ENCODE data around the gene ARID3B.
"Not testable (repeated sequence)": the region's sequence is repeated elsewhere in the genome, so short reads cannot be mapped to it uniquely, and the experiment has no call there.

ARID3B gene

DNA sequence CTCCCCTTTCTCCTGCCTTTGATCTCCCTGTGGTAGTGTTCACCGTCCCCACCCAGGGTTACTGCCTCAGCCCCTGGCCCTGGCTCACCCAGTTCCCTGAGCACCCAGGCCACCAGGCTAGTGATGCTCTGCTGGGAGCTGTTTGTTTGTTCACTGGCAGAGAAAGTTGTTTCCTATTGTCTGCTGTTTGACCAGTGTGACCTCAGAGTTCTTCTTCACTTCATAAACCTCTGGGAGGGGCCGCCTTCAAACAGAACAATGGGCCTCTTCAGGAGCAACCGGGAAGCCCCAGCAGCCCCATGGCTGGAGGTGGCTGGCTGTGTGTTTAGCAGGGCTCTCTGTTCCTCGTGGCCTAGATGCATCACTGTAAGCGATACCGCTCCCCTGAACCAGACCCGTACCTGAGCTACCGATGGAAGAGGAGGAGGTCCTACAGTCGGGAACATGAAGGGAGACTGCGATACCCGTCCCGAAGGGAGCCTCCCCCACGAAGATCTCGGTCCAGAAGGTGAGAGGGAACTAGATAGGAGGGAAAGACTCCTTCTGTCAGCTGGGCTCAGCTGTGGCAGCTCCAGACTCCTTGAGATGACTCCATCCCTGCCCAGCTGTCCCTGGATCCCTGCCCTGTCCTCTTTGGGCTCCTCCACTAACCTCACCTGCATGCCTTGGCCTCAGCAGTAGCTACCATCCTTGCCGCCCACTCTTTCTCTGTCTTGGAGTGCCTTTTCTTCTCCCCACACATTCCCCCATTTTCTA, 78.0 kb downstream of the ARID3B start:
- no peak for DNase-seq (ENCODE audit: low read depth in 2 of 3, low spot score in 1 of 3)

DNA sequence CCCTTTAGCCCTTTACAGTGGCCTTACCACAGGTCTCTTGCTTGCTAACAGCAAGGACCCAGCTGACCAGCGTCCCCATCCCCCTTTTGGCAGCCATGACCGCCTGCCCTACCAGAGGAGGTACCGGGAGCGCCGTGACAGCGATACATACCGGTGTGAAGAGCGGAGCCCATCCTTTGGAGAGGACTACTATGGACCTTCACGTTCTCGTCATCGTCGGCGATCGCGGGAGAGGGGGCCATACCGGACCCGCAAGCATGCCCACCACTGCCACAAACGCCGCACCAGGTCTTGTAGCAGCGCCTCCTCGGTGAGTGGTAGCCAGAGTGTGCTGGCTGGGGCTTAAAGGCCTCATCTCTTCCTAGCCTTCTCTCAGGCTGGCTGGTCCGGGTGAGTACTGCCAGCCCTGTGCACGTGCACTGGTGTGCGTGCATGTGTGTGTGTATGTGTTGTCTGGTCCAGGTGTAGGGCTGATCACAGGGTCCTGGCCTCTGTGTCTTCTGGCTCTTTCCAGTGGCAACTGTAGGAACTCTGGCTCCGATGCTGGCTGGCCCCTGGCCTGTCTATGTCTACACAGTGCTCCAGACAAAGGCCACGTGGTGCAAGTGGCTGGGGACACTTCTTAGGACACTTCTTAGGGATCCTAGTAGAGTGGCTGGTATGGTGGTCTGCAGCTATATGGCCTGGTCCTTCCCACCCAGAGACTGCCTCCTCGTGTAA, 79.1 kb downstream of the ARID3B start:
- no peak for DNase-seq (ENCODE audit: low read depth in 2 of 3, low spot score in 1 of 3)

DNA sequence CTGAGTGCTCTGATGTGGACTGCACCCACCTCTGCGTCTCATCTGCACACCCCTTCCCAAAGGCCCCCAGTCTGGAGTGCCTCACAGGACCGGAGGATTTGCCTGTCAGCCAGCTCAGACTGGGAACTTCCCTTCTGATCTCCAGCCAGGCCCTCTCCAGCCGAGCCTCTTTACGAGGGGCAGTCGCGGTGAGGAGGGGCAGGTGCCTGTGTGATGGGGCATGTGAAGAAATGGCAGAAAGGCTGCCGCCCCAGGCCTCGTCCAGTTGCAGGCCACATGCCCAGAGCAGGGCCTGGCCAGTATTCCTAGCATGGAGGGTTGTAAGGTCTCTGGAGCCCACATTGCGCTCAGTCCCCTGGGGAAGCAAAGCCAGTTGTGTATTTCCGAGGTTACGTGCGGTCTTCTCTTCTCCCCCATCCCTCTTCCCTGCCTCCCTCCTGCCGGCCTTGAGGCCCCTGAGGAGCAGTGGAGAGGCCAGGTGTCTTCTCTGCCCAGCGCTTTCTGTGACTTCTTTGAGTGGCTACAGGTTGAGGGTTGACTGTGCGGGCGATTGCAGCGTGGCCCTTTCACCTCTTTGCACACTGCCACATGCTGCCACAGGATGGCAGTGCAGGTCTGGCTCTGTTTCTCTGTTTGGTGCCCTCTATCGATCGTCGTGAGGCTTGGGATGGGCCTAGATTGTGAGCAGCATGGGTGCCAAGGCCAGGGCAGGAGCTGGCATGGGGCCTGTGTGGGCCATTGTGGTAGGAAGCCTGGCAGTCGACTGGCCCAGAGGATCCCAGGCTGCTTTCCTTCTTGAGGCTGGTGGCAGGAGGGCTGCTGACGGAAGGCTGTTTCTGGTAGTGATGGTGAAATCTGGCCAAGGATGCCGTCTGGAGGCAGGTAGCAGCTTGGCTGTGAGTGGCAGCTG, 79.9 kb downstream of the ARID3B start:
- DNase-seq (ENCODE audit: low read depth in 2 of 3, low spot score in 1 of 3), result peak; percentile 66 to 73 (median 68)

DNA sequence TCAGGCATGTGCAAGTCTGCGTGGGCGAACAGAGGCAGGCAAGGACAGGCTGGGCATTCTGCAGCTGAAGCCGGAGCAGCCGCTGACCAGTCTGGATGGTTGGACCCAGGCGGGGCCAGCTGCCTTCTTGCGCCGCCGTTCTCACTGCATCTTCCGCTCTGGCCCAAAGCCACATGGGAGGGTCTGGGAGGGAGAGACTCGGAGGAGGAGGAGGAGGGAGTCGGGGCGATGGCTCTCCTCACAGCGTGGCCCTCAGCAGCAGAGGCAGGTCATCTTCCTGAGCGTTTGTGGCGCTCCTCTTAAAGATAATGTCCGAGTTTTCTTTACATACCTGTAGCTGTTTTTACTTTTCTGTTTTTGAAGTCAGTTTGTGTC, 80.5 kb downstream of the ARID3B start:
- DNase-seq (ENCODE audit: low read depth in 2 of 3, low spot score in 1 of 3), result no peak

DNA sequence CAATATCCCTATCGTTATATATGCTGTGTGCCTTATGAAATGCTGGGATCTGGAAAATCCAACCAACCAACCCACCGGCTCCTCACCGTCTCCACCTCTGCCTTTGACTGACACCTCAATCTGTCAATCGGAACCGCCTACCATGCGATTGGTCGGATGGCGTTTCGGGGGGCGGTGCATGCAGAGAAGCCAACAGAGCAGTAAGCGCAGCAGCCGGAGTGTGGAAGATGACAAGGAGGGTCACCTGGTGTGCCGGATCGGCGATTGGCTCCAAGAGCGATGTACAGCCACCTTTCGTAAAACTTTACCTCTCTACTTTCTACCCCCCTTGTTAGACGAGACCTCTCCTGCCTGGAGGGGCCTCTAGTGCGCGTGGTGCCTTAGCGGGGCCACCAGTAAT, 80.9 kb downstream of the ARID3B start:
- DNase-seq (ENCODE audit: low read depth in 2 of 3, low spot score in 1 of 3), result no peak

DNA sequence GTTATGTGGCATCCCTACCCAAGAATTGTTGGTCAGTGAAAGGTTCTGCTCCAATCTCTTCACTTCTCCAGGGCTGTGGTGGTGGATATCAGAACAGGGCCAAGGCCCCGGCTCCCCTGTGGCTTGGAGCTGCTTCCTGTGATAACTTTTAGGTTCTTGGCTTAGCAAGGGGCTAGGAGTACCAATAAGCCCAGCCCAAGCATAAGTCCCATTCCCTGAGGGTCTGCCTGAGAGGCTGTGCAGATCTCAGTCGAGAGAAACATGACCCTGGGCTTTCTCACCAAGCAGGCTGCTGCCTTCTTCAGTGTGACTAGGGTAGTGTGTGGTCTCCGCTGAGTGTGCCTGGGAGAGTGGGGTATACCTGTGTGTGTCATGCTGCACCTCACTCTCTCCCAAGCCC, 81.7 kb downstream of the ARID3B start:
- no peak for DNase-seq (ENCODE audit: low read depth in 2 of 3, low spot score in 1 of 3)

DNA sequence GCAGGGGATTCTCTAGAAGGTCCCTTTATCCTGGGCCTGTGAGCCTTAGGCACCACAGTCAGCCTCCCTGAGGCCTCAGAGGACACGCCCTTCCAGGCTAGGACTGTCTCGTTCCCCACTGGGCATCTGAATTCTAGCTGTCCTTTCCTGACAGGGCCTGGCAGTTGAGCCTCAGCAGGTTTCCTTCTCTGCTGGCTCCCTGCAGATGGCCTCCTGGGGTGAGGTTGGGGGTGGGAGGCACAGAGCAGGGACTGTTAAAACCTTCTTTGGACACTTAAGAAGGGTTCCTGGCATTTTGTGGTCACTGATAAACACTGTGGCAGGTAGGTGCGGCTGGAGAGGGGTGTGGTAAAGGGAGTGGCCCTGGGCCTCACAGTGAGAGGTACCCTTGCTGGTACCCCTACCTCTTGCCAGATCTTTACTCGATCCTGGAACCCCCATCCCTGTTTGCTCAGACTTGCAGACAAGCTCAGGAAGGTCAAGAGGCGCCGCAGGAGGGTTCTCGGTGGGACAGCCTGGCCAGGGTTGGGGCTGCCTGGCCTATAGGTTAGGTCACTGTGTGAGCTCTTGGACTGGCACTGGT, 83.1 kb downstream of the ARID3B start:
- no peak for DNase-seq (ENCODE audit: low read depth in 2 of 3, low spot score in 1 of 3)

DNA sequence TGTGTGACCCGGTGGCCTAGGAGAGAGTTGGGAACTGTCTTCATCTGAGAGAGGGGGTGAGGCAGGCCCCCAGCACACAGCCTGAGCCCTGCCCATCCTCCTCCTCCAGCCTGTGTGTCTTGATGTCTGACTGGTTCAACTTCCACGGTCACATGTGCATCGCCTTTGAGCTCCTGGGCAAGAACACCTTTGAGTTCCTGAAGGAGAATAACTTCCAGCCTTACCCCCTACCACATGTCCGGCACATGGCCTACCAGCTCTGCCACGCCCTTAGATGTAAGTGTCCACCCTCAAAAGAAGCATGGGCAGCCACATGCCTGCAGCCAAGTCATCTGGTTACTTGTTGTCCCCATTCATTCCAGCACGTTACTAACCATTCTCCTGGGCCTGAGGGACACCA, 84.7 kb downstream of the ARID3B start:
- DNase-seq (ENCODE audit: low read depth in 2 of 3, low spot score in 1 of 3), result no peak

DNA sequence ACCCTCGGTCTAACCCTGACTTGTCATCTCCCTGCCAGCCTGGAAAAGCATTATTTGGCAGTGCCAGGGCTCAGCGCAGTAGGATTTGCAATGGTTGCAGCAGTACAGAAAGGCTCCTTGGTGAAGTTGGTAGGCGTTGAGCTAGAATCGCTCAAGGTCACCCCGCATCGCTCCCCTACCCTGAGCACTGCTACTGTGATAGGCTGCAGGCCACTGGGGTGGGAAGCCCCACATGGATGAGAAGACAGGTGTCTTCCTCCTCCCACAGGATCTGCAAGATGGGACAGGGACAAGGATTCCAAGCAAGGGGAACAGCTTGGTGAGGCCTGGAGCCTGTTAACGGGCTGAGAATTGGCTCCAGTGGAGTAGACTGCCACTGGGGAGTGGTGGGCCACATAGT, 85.3 kb downstream of the ARID3B start:
- no peak for DNase-seq (ENCODE audit: low read depth in 2 of 3, low spot score in 1 of 3)

DNA sequence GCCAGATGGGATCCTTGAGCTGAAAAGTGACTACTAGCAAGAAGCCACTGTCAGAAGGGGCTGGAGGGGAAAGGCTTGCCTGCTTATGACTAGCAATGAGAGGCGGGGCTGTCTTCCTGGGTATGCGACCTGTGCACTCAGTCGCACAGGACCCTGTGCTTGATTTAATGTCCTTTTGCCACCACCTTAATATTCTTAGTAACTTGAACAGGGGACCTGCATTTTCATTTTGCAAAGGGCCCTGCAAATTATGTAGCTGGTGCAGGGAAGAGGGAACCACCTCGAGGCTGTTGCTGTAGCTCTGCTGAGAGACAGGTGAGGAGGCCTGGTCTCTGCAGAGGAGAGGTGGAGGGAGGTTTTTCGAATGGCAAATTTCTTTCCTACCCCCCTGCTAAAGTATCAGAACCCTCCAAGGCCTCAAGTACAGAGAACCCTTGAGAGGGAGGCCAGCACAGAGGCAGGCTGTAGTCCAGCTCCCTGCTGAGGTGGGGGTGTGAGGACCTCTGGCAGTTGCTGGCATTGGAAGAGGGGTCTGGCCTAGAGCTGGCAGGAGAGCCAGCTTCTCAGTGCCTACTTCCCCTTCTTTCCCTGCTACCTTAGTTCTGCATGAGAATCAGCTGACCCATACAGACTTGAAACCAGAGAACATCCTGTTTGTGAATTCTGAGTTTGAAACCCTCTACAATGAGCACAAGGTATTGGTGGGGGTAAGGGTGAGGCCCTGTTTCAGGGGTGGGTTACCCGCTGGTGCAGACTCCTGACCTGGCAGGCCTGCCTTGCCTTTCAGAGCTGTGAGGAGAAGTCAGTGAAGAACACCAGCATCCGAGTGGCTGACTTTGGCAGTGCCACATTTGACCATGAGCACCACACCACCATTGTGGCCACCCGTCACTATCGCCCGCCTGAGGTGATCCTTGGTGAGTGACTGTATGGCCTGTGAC, 86.0 kb downstream of the ARID3B start:
- no peak for DNase-seq (ENCODE audit: low read depth in 2 of 3, low spot score in 1 of 3)

DNA sequence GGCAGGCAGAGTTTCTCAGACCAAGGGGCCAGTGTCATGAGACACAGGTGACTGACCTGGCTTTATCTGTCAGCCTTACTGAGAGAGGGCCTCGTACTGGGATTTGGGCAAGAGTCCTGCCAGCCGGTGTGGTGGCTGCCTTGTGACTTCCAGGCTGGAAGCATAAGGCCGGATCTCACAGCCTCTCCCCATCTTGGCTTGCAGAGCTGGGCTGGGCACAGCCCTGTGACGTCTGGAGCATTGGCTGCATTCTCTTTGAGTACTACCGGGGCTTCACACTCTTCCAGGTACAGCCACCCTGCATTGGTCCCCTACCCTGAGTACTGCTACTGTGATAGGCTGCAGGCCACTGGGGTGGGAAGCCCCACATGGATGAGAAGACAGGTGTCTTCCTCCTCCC, 86.7 kb downstream of the ARID3B start:
- no peak for DNase-seq (ENCODE audit: low read depth in 2 of 3, low spot score in 1 of 3)

DNA sequence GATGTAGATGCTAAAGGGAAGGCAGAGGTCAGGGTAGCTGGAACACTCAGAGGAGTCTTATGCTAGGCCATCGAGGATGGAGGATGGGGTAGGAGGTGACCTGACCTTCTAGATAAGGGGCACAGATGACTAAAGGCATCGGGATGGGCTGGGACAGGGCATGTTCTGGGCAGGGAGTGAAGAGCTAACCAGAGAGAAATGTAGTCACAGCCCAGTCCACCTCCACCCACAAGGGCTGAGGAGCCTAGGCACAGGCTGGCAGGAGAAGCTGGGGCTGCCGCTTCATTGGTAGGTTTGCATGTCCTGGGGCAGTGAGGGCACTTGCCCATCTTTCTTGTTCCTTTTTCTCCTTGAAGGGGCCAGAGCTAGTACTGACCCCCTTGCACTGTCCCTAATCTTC, 87.2 kb downstream of the ARID3B start:
- no peak for DNase-seq (ENCODE audit: low read depth in 2 of 3, low spot score in 1 of 3)

DNA sequence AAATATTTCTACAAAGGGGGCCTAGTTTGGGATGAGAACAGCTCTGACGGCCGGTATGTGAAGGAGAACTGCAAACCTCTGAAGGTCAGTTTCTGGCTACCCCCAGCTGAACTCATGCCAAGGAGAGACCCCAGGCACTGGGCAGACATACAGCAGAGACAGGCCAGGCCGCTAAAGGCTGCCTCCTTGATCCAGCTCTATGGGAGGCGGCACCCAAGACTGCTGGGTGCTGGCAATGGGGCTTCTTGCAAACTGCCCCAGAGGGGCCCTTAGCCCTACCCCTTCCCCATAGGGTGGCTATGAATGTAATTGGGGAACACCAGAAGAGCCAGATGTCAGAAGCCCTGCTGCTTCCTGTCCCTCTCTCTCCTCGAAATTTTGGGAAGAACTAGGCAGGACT, 87.9 kb downstream of the ARID3B start:
- DNase-seq (ENCODE audit: low read depth in 2 of 3, low spot score in 1 of 3), result no peak

DNA sequence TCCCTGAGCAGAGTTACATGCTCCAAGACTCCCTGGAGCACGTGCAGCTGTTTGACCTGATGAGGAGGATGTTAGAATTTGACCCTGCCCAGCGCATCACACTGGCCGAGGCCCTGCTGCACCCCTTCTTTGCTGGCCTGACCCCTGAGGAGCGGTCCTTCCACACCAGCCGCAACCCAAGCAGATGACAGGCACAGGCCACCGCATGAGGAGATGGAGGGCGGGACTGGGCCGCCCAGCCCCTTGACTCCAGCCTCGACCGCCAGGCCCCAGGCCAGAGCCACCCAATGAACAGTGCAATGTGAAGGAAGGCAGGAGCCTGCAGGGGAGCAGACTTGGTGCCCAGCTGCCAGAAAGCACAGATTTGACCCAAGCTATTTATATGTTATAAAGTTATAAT, 88.7 kb downstream of the ARID3B start:
- not testable (repeated sequence) for DNase-seq (ENCODE audit: low read depth in 2 of 3, low spot score in 1 of 3)

DNA sequence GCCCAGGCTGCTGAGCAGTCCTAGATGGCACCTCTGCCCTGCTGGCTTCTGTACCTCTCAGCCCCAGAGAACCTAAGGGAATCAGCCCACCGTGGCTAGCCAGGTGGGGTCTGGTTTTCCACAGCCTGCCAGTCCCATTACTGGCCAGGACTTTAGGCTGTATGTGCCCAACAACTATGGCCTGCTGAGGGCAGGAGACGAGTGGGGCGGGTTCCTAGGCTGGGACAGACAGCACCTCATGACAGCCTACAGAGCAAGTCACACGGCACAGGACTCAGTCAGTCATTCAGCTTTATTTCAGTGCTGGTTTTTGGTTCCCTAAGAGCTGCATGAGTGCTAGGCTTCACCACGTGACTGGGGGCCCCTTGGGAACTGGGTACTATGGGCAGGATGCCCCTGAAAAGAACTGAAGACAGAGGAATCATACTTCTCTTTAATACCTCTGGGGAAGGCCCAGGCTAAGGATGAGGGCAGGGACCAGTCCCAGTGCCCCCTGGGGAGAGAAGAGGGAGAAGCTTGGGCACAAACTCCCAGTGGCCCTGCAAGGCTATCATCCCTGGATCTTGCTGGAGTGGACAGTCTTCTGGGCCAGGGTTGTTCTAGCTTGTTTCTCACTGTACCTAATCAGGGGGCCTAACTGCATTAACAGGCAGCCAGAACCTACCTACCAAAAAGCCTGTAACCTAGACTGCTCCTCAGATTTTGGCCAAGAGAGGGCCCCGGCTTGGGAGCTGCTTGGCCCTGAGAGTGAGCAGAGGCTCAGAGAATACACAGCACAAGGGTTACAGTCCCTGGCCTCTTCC, 89.5 kb downstream of the ARID3B start:
- no peak for DNase-seq (ENCODE audit: low read depth in 2 of 3, low spot score in 1 of 3)

DNA sequence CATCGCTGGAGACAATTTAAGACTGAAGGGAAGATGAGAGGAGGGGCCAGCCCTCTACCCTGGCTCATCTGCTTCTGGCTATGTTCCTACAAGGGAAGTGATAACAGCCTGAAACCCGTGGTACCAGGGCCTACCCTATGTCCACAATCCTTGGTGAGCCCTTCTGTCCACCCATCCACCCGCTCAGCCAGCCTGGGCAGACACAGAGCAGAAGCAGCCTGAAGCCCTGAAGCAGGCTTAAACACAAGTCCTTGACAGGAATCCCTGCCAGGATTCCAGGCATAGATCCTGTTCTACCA, 90.0 kb downstream of the ARID3B start:
- DNase-seq (ENCODE audit: low read depth in 2 of 3, low spot score in 1 of 3), result no peak

DNA sequence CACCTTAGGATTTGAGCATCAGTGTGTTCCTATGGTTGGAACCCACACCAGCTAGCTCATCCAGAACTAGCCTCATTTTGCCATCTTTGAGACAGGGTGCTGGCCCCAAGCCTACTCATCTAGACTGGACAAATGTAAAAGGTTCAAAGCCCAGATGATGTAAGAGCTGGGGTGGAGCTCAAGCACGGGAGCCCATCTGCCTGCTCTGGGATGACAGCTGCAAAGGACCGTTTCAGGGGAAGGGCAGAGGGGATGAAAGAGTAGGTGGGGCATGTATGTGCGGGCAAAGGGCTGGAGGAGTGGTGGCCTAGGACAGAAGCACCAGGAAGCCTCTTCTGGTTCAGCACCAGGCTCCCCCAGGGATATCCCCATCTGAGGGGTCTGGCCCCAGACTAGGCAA, 90.4 kb downstream of the ARID3B start:
- DNase-seq (ENCODE audit: low read depth in 2 of 3, low spot score in 1 of 3), result no peak

DNA sequence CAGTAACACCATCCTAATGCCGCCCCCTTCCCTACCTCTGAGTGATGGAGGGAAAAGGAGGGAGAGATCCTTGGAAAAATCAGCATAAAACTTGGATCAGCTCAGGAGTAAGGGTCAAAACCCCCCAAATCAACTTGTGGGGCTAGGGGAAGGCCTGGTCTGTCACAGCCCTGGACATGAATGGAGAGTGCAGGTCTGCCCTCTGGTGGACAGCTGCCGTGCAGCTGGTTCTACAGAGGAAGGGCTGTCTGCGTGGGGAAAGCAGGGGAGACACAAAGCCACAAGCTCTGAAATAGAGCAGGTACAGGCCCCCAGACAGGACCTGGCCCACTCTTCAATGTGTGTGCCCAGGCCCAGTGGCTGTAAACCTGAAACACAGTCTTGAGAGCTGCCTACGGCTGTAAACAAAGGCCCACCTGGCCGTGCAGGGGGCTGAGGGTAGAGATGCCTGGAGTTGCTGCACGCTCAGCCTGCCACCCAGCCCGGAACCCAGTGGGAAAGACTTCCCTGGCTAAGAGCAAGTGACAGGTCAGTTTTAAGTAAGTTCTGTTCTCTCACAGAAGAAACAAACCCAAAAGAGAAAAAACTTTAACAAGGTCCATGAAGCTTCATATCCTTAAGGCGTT, 91.0 kb downstream of the ARID3B start:
- DNase-seq (ENCODE audit: low read depth in 2 of 3, low spot score in 1 of 3), result peak in 2 of 3 donors; percentile 42 to 47

DNA sequence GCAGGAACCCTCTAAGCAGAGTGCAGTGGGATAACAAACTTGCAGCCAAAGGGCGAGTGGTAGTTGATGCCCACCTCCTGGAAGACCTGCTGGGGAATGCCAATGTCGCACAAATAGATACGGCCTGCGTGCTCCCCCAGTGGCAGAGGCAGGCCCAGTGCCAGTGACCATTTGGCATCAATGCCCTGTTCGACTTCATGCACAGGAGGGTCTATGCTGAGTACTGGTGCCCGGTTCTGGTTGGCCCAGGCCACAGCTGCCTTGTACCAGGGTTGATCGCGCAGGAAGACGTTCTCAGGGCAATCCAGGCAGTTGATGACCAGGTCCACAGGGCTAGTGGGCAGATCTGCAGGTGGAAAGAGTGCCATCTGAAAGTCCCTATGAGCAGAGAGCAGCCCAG, 91.6 kb downstream of the ARID3B start:
- DNase-seq (ENCODE audit: low read depth in 2 of 3, low spot score in 1 of 3), result no peak

Measured in stimulated activated CD4-positive, alpha-beta T cell treated with anti-CD3 and anti-CD28 coated beads, Interleukin-12 subunit alpha, Interleukin-12 subunit beta, amount 100 ng/mL, for 48 hours (primary cell).